ENCODE data around the gene STK38.

STK38 gene

DNA sequence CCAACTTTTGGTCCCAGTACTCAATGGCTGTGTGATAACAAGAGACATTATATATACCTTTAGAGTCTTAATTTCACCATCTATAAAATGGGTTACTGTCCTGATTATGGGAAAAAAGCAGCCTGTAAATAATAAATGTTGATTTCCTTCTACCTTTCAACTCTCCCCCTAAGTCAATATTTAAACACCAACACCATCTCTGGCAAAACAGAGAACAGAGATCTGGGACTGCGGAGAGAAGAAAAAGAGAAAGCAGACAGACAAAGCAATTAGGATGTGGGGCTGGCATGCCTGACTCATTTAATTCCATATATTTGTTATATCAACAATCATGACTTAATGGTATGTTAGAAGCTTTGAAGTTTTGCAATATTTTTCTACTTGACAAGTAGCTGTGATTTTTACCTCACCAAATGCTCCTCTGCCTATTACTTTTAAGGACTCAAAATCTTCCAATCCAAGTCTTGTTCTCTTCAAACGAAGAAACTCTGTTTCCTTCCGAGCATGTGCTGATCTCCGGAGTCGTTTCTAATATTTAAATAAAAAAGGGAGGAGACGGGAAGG lies 23.3 kb downstream of the STK38 start:
- no peak overlapping the region for H3K4me3 ChIP-seq (ENCODE audit: low read depth, low read length)
- TF ChIP-seq, protein P1, sequence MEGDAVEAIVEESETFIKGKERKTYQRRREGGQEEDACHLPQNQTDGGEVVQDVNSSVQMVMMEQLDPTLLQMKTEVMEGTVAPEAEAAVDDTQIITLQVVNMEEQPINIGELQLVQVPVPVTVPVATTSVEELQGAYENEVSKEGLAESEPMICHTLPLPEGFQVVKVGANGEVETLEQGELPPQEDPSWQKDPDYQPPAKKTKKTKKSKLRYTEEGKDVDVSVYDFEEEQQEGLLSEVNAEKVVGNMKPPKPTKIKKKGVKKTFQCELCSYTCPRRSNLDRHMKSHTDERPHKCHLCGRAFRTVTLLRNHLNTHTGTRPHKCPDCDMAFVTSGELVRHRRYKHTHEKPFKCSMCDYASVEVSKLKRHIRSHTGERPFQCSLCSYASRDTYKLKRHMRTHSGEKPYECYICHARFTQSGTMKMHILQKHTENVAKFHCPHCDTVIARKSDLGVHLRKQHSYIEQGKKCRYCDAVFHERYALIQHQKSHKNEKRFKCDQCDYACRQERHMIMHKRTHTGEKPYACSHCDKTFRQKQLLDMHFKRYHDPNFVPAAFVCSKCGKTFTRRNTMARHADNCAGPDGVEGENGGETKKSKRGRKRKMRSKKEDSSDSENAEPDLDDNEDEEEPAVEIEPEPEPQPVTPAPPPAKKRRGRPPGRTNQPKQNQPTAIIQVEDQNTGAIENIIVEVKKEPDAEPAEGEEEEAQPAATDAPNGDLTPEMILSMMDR (IDR thresholded peaks at IDR 0.05; ENCODE audit: insufficient read depth, low read depth, low read length, missing control alignments): no peak
- no peak for DNase-seq (ENCODE audit: low read depth)

DNA sequence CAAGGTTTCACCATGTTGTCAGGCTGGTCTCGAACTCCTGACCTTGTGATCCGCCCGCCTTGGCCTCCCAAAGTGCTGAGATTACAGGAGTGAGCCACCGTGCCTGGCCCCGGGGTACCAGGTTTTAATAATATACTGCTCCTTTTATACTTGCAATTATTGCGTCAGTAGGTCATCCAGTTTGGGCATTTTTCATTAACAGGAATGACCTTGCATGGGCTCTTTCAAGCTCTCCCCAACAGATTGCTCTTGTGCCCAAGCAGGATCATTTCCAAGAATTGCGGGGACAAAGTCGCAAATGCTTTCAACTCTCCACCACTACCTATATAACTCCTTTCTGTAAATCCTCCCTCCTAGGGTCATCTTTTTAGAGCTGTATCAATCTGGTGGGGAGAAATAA lies 23.8 kb downstream of the STK38 start:
- TF ChIP-seq, protein P1 (IDR thresholded peaks at IDR 0.05; ENCODE audit: insufficient read depth, low read depth, low read length, missing control alignments): no peak
- DNase-seq (ENCODE audit: low read depth): no peak
- no peak overlapping the region for H3K4me3 ChIP-seq (ENCODE audit: low read depth, low read length)

DNA sequence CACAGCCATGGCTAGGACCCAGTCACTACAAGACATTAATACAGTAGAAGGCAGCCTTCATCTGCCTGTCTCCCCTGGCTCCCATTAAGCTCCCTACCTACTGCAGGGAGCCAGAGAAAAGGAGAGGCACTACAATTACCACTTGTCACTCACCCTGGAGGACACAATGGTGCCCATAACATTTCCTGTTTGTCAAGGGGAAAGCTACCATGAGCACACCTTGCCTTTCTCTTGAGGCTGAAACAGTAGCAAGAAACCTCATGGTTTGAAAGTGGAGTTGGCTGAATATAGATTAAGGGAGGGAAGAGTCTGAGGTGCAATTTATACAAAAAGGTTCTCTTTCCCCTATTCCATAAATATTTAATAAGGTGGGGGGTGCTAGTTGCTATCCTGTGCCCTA lies 27.9 kb downstream of the STK38 start:
- H3K4me3 ChIP-seq (ENCODE audit: low read depth, low read length): no peak overlapping the region
- TF ChIP-seq, protein P1 (IDR thresholded peaks at IDR 0.05; ENCODE audit: insufficient read depth, low read depth, low read length, missing control alignments): no peak
- DNase-seq (ENCODE audit: low read depth): no peak

DNA sequence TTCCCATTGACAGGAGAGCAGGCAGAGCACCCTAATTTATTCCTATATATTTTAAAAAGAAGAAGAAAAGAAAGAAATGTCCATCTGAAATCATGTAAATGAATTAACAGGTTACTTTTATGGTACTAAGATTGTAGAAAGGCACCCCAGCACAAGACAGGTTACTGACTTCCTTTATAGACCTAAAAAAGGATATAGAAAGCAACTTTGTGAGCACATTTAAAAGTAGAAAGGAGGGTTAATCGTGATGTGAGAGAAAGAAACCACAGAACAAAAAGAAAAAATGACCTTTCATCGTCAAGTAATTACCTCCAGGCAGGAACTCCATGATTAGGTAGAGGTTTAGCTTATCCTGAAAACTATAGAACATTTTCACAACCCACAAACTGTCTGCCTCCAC lies 29.9 kb downstream of the STK38 start:
- no peak for DNase-seq (ENCODE audit: low read depth)
- TF ChIP-seq, protein P1 (IDR thresholded peaks at IDR 0.05; ENCODE audit: insufficient read depth, low read depth, low read length, missing control alignments): no peak
- no peak overlapping the region for H3K4me3 ChIP-seq (ENCODE audit: low read depth, low read length)

DNA sequence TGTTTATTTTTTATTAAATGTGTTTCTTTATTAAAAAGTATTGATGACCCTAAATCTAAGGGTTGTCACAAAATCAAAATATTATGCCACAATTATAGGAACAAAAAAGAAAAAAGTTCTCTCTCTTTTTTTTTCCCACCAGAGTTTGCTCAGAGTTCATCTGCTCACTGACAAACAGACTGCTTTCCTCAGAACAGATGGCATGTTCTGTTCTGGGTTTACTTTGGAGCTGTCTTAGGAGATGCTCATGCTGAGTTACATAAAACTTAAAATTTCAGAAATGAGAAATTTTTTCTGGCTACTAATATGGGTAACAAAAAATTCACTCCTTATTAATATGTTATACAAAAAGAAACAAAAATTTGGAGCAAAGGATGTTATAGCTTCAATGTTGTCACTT lies 30.3 kb downstream of the STK38 start:
- TF ChIP-seq, protein P1 (IDR thresholded peaks at IDR 0.05; ENCODE audit: insufficient read depth, low read depth, low read length, missing control alignments): no peak
- no peak for DNase-seq (ENCODE audit: low read depth)
- H3K4me3 ChIP-seq (ENCODE audit: low read depth, low read length): no peak overlapping the region

DNA sequence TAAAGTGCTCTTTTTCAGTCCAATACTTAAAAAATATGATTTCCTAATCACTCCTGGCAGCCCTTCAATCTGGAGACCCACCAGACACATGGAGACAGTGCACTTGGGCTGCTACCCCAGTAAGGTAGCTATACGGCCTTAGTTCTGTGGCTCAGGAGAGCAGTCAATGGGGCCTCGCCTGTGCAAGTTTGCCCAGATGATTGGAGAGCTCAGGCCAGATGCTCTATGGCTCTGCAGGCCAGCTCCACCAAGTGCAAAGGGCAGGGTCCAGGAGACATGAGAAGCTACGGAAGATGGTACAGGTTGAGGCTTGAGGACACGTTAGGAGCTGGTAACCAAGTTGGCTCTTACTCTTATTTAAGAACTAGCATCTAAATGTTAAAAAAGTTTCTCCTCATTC lies 30.7 kb downstream of the STK38 start:
- no peak for DNase-seq (ENCODE audit: low read depth)
- TF ChIP-seq, protein P1 (IDR thresholded peaks at IDR 0.05; ENCODE audit: insufficient read depth, low read depth, low read length, missing control alignments): no peak
- H3K4me3 ChIP-seq (ENCODE audit: low read depth, low read length): no peak overlapping the region

DNA sequence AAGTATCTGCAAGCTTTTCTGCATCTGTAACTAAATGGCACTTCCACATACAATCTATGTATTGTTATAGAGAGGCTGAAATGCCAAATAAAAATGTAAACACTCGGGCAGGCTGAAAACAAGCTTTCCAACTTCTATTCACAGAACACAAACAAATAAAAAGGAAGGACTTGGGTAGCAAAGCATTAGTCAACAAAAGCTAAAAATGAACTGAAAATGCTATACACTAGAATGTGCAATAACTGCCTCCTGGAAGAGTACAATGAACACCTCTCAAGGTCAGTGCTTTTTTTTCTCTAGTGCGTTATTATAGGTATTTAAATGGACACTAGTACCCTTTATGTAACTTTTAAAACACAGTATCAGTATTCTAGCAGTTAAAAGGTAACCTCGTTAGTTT lies 31.4 kb downstream of the STK38 start:
- TF ChIP-seq, protein P1 (IDR thresholded peaks at IDR 0.05; ENCODE audit: insufficient read depth, low read depth, low read length, missing control alignments): no peak
- H3K4me3 ChIP-seq (ENCODE audit: low read depth, low read length): no peak overlapping the region
- no peak for DNase-seq (ENCODE audit: low read depth)
